H1 (cell line): ENCODE results near the gene AOAH. TPM values are rescaled to one million over a fixed set of nuclear protein-coding genes. Genes with fewer than 3 reads are reported as not detected.

Source experiments
- CTCF ChIA-PET: fragments of 300-600 bp; sonication (Branson Sonifier 250); formaldehyde crosslinking; loops from one replicate; lab custom pipeline; 2021; ENCODE audit not compliant: partially characterized antibody; lab: Charles Lee
- POLR2A ChIA-PET: fragments of 300-600 bp; sonication (Branson Sonifier 250); formaldehyde crosslinking; loops from one replicate; lab custom pipeline; 2021; ENCODE audit warnings: inconsistent platforms; ENCODE audit not compliant: partially characterized antibody; lab: Charles Lee
- DNase-seq, 2 experiments: peaks; one replicate each; pipeline versions ENCODE4 v3.0.0 to v3.0.0-alpha.2; 2010 to 2022; ENCODE audit warnings: low spot score in 2 of 2, low read depth in 1 of 2, mixed read lengths in 1 of 2
- FAIRE-seq: peaks from 2 replicates; lab custom pipeline; 2011; peaks lifted over from hg19 to GRCh38; lab: Jason Lieb, UNC
- H2AFZ ChIP-seq: 2 replicates; pipeline ENCODE4 v1.8.1; 2012; ENCODE audit warnings: low read length, inconsistent platforms
- H2AK5ac ChIP-seq: 2 replicates; pipeline ENCODE4 v1.6.1; 2013; ENCODE audit warnings: low read depth, low read length
- H2BK120ac ChIP-seq: replicated peaks from 2 replicates; pipeline ENCODE3; 2013; ENCODE audit warnings: low read depth, low read length, inconsistent platforms
- H2BK12ac ChIP-seq: 2 replicates; pipeline ENCODE4 v1.6.1; 2013; ENCODE audit warnings: low read depth, low read length
- H2BK15ac ChIP-seq: 2 replicates; pipeline ENCODE4 v1.6.1; 2013; ENCODE audit warnings: low read length
- H2BK20ac ChIP-seq: 2 replicates; pipeline ENCODE4 v1.6.1; 2013; ENCODE audit warnings: low read length
- H2BK5ac ChIP-seq: 2 replicates; pipeline ENCODE4 v1.6.1; 2013; ENCODE audit warnings: low read depth, low read length
- H3K14ac ChIP-seq: 2 replicates; pipeline ENCODE4 v1.6.1; 2013; ENCODE audit warnings: inconsistent platforms; ENCODE audit not compliant: insufficient read length
- H3K18ac ChIP-seq: 2 replicates; pipeline ENCODE4 v1.6.1; 2013; ENCODE audit warnings: low read length; ENCODE audit errors: extremely low read depth
- H3K23ac ChIP-seq: 2 replicates; pipeline ENCODE4 v1.6.1; 2013; ENCODE audit warnings: inconsistent platforms; ENCODE audit not compliant: insufficient read length
- H3K23me2 ChIP-seq: 2 replicates; pipeline ENCODE4 v1.6.1; 2013; ENCODE audit warnings: low read depth, low read length
- H3K27ac ChIP-seq: 2 replicates; pipeline ENCODE4 v1.6.1; 2011; ENCODE audit warnings: low read depth, low read length, inconsistent platforms
- H3K27me3 ChIP-seq, 4 experiments: replicated peaks in 1 of 4; 1 replicate in 1 of 4; 2 replicates in 3 of 4; pipeline versions ENCODE4 v1.6.1 to v1.8.1; 2011 to 2013; ENCODE audit warnings: low read length in 3 of 4, mild to moderate bottlenecking in 3 of 4, inconsistent platforms in 2 of 4, mixed read lengths in 2 of 4, moderate library complexity in 1 of 4; ENCODE audit not compliant: control insufficient read depth in 3 of 4, insufficient read depth in 3 of 4; ENCODE audit errors: extremely low read depth in 1 of 4
- H3K36me3 ChIP-seq, 4 experiments: 2 replicates each; pipeline versions ENCODE4 v1.6.1 to v1.8.1; 2011 to 2013; ENCODE audit warnings: mild to moderate bottlenecking in 4 of 4, low read length in 3 of 4, moderate library complexity in 2 of 4, control low read depth in 1 of 4, inconsistent platforms in 1 of 4; ENCODE audit not compliant: insufficient read depth in 4 of 4, control insufficient read depth in 2 of 4
- H3K4ac ChIP-seq: replicated peaks from 2 replicates; pipeline ENCODE3; 2013; ENCODE audit warnings: low read length, low read depth, mixed read lengths, inconsistent platforms; ENCODE audit not compliant: insufficient read length
- H3K4me1 ChIP-seq, 4 experiments: replicated peaks in 1 of 4; 1 replicate in 1 of 4; 2 replicates in 3 of 4; pipeline versions ENCODE4 v1.6.1 to v1.8.1; 2011 to 2013; ENCODE audit warnings: low read length in 3 of 4, inconsistent platforms in 2 of 4, mixed read lengths in 1 of 4; ENCODE audit not compliant: insufficient read depth in 4 of 4, control insufficient read depth in 3 of 4
- H3K4me2 ChIP-seq, 2 experiments: 2 replicates each; pipeline versions ENCODE4 v1.6.1 to v1.8.1; 2011 to 2013; ENCODE audit warnings: low read depth in 2 of 2, low read length in 2 of 2, control low read depth in 1 of 2, inconsistent platforms in 1 of 2, mild to moderate bottlenecking in 1 of 2; ENCODE audit not compliant: insufficient read depth in 1 of 2
- H3K4me3 ChIP-seq, 4 experiments: fragments of 200-600, 300-600 bp in 1 of 4; sonication (generic), shearing (Covaris generic), sonication (Bioruptor Twin) in 1 of 4; 2 replicates each; pipeline versions ENCODE4 v1.5.1 to v1.8.1; 2011 to 2016; ENCODE audit warnings: low read length in 4 of 4, low read depth in 3 of 4, control low read depth in 2 of 4, inconsistent platforms in 2 of 4, mild to moderate bottlenecking in 2 of 4, mixed read lengths in 1 of 4, moderate library complexity in 1 of 4; ENCODE audit not compliant: insufficient read depth in 2 of 4; ENCODE audit errors: extremely low read depth in 1 of 4
- H3K56ac ChIP-seq: replicated peaks from 2 replicates; pipeline ENCODE3; 2013; ENCODE audit warnings: low read depth, mild to moderate bottlenecking, mixed read lengths, low read length, inconsistent platforms; ENCODE audit not compliant: insufficient read length
- H3K79me1 ChIP-seq: 2 replicates; pipeline ENCODE4 v1.6.1; 2013; ENCODE audit warnings: low read depth, low read length, control low read depth
- H3K79me2 ChIP-seq, 2 experiments: 2 replicates each; pipeline versions ENCODE4 v1.6.1 to v1.8.1; 2012 to 2013; ENCODE audit warnings: low read length in 2 of 2, mild to moderate bottlenecking in 2 of 2, inconsistent platforms in 1 of 2; ENCODE audit not compliant: insufficient read depth in 2 of 2, control insufficient read depth in 1 of 2
- H3K9ac ChIP-seq, 4 experiments: replicated peaks in 1 of 4; 1 replicate in 1 of 4; 2 replicates in 3 of 4; pipeline versions ENCODE4 v1.6.1 to v1.8.1; 2011 to 2013; ENCODE audit warnings: low read depth in 3 of 4, low read length in 3 of 4, control low read depth in 2 of 4, mild to moderate bottlenecking in 2 of 4, moderate library complexity in 2 of 4, inconsistent platforms in 1 of 4; ENCODE audit errors: extremely low read depth in 1 of 4
- H3K9me3 ChIP-seq, 2 experiments: 2 replicates each; pipeline versions ENCODE4 v1.6.1 to v1.8.1; 2012 to 2013; ENCODE audit warnings: mild to moderate bottlenecking in 2 of 2, moderate library complexity in 2 of 2, control low read depth in 1 of 2, inconsistent platforms in 1 of 2, low read depth in 1 of 2, low read length in 1 of 2, mixed read lengths in 1 of 2; ENCODE audit not compliant: insufficient read depth in 2 of 2
- H4K20me1 ChIP-seq, 2 experiments: replicated peaks in 1 of 2; 2 replicates each; pipeline versions ENCODE3 to v1.8.1; 2011 to 2013; ENCODE audit warnings: inconsistent platforms in 2 of 2, low read length in 2 of 2, mild to moderate bottlenecking in 1 of 2; ENCODE audit not compliant: insufficient read depth in 2 of 2, control insufficient read depth in 1 of 2
- H4K5ac ChIP-seq: 2 replicates; pipeline ENCODE4 v1.6.1; 2013; ENCODE audit warnings: low read length, low read depth, mixed read lengths, inconsistent platforms; ENCODE audit not compliant: insufficient read length
- H4K8ac ChIP-seq: 2 replicates; pipeline ENCODE4 v1.8.0; 2013; ENCODE audit warnings: mild to moderate bottlenecking, moderate library complexity, low read length, inconsistent platforms; ENCODE audit not compliant: insufficient read depth; ENCODE audit errors: extremely low read depth
- H4K91ac ChIP-seq: replicated peaks from 2 replicates; pipeline ENCODE3; 2013; ENCODE audit warnings: low read length, mixed read lengths, inconsistent platforms; ENCODE audit not compliant: insufficient read length
- ATF2 ChIP-seq: IDR thresholded peaks from 2 replicates; pipeline ENCODE4 v1.6.1; 2012; ENCODE audit warnings: low read length, inconsistent platforms
- BRCA1 ChIP-seq: IDR thresholded peaks from 2 replicates; pipeline ENCODE4 v1.6.1; 2012; ENCODE audit warnings: low read depth, low read length, improper control_type of control experiment
- CEBPB ChIP-seq: IDR thresholded peaks from 2 replicates; pipeline ENCODE4 v1.6.1; 2012; ENCODE audit warnings: low read depth, low read length
- CTBP2 ChIP-seq: IDR thresholded peaks from 2 replicates; pipeline ENCODE4 v1.7.0; 2011; ENCODE audit warnings: borderline replicate concordance, mild to moderate bottlenecking, moderate library complexity, mixed read lengths, low read length; ENCODE audit not compliant: insufficient read depth, insufficient read length
- FOSL1 ChIP-seq: IDR thresholded peaks from 2 replicates; pipeline ENCODE4 v1.6.1; 2011; ENCODE audit warnings: mild to moderate bottlenecking, low read depth, low read length, moderate library complexity; ENCODE audit not compliant: insufficient read depth
- POLR2A ChIP-seq, 2 experiments: IDR thresholded peaks; 1 replicate in 1 of 2; 2 replicates in 1 of 2; pipeline ENCODE4 v1.6.1; 2011; ENCODE audit warnings: low read depth in 2 of 2, low read length in 2 of 2, mild to moderate bottlenecking in 2 of 2; ENCODE audit errors: control extremely low read depth in 1 of 2
- SUZ12 ChIP-seq: fragments of 200-600 bp; sonication (generic); IDR thresholded peaks from 2 replicates; pipeline ENCODE4 v1.6.1; 2012; ENCODE audit warnings: mild to moderate bottlenecking, inconsistent platforms, low read length, moderate library complexity, mixed read lengths
- TAF7 ChIP-seq: optimal IDR thresholded peaks from 2 replicates; pipeline ENCODE3; 2011; ENCODE audit warnings: low read depth, mild to moderate bottlenecking, inconsistent platforms, low read length, moderate library complexity, borderline replicate concordance
- WGBS, 2 experiments: shearing (Covaris generic) in 1 of 2; methylation state at CpG; one replicate each; pipeline versions ENCODE4 v1.1.6 to v1.1.7; 2013 to 2015; ENCODE audit warnings: low lambda C conversion rate in 2 of 2, mixed read lengths in 2 of 2, inconsistent platforms in 1 of 2, low coverage in 1 of 2, missing lambda C conversion rate in 1 of 2; ENCODE audit not compliant: insufficient replicate concordance in 2 of 2, insufficient coverage in 1 of 2, insufficient read length in 1 of 2; ENCODE audit errors: extremely low coverage in 1 of 2, missing lambda C conversion rate in 1 of 2; 5-methylcytosine and 5-hydroxymethylcytosine counted together
- polyA plus RNA-seq, 7 experiments: library from polyadenylated mRNA; depleted of rRNA in 3 of 7; stranded (reverse) in 5 of 7; unstranded in 2 of 7; fragments of >200 nt in 5 of 7; fragments of 200-250 nt in 2 of 7; gene quantifications; 1 replicate in 5 of 7; 2 replicates in 1 of 7; 4 replicates in 1 of 7; pipeline versions ENCODE4 v1.2.1 to v1.2.3, GENCODE V29; 2011 to 2013; ENCODE audit warnings: missing spikeins in 2 of 7, mixed read lengths in 2 of 7
- total RNA-seq: library from RNA; stranded (reverse); fragmentation: NEBNext Ultra II Directional; extraction: Animal tissue kit (Norgen Biotek cat#: 25700); gene quantifications from 2 replicates; pipeline ENCODE4 v1.2.1, GENCODE V29; 2021
- TF ChIP-seq, protein P1 (sequence below): IDR thresholded peaks from 2 replicates; pipeline ENCODE4 v1.6.1; 2011; ENCODE audit warnings: low read length, improper control_type of control experiment
- TF ChIP-seq, protein P2 (sequence below): IDR thresholded peaks from 2 replicates; pipeline ENCODE4 v1.6.1; 2011; ENCODE audit warnings: low read depth, mild to moderate bottlenecking, low read length; ENCODE audit not compliant: insufficient read depth

Gene AOAH
- total and polyA plus RNA-seq, 2 of the 8 experiments (the other 6 are each of a cell fraction or from before 2014, with no cell fraction given): 0.08 TPM; not detected in 1

DNA sequence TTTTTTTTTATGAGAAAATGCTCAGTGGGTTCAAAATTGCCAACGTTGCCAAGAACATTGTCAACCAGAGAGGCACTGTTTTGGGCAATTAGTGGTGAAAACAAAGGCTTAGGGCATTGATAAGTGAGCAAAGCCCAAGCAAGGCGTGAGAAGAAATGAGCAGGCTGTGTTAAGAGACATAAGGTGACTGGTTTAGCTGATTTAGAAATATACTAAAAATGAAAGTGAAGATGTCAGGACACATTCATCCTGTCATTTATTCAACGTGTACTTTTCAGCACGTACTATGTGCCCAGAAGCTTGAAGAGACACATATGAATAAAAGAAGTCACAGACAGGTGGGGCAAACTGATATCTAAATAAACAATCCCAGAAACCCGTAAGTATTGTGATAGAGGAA, 31.8 kb downstream of the AOAH start:
- H4K91ac ChIP-seq: no peak overlapping the region
- no peak overlapping the region for H3K4ac ChIP-seq
- no peak overlapping the region for H3K27ac ChIP-seq
- no peaks in the 10 kb centered on the region for H3K36me3 ChIP-seq
- ChIA-PET POLR2A (interaction anchor here (0.7 kb wide), 1 partner anchor 33 kb away, joined by 3 read pairs; no protein-coding TSS in a partner anchor), CTCF (interaction anchor here (0.7 to 1.0 kb wide), 2 partner anchors 218 to 468 kb away, joined by 3 read pairs; no protein-coding TSS in a partner anchor)
- no peak overlapping the region for H3K56ac ChIP-seq
- H3K27me3 ChIP-seq: no peaks in the 10 kb centered on the region; a peak in 1 of 7 replicates
- no peak overlapping the region for H2BK5ac ChIP-seq
- WGBS, 2 experiments: 79% methylated on average over 5 of the region's 5 CpGs; no CpG with 5 or more reads in 1 of the 2 experiments
- H3K4me2 ChIP-seq: no peak overlapping the region
- H4K5ac ChIP-seq: no peak overlapping the region
- no peak overlapping the region for H4K8ac ChIP-seq
- no peak overlapping the region for H2BK120ac ChIP-seq
- H3K18ac ChIP-seq: no peak overlapping the region
- FAIRE-seq (no peak), DNase-seq (no peak)
- no peak overlapping the region for H3K23ac ChIP-seq
- no peak overlapping the region for H2BK20ac ChIP-seq
- H2BK15ac ChIP-seq: no peak overlapping the region
- no peak overlapping the region for H3K4me3 ChIP-seq
- no peak overlapping the region for H3K14ac ChIP-seq
- H2AK5ac ChIP-seq: no peak overlapping the region
- no peaks in the 10 kb centered on the region for H4K20me1 ChIP-seq
- H3K79me2 ChIP-seq: no peaks in the 10 kb centered on the region
- no peak overlapping the region for H3K9ac ChIP-seq
- no peak overlapping the region for H2AFZ ChIP-seq
- H3K79me1 ChIP-seq: no peaks in the 10 kb centered on the region
- no peaks in the 10 kb centered on the region for H3K9me3 ChIP-seq
- H2BK12ac ChIP-seq: no peak overlapping the region
- H3K23me2 ChIP-seq: peaks cover 2% of the 10 kb centered on the region; the same call in 1 of the 2 replicates
- no peaks in the 10 kb centered on the region for H3K4me1 ChIP-seq
- TF ChIP-seq ATF2 (no peak), POLR2A (IDR thresholded peaks at IDR 0.05; ENCODE audit: control extremely low read depth in 1 of 2, low read depth in 2 of 2, low read length in 2 of 2) (no peak), TAF7 (no peak), SUZ12 (no peak), FOSL1 (no peak), CTBP2 (no peak), BRCA1 (no peak), CEBPB (no peak)
- TF ChIP-seq, protein P1, sequence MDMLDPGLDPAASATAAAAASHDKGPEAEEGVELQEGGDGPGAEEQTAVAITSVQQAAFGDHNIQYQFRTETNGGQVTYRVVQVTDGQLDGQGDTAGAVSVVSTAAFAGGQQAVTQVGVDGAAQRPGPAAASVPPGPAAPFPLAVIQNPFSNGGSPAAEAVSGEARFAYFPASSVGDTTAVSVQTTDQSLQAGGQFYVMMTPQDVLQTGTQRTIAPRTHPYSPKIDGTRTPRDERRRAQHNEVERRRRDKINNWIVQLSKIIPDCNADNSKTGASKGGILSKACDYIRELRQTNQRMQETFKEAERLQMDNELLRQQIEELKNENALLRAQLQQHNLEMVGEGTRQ: no peak
- TF ChIP-seq, protein P2, sequence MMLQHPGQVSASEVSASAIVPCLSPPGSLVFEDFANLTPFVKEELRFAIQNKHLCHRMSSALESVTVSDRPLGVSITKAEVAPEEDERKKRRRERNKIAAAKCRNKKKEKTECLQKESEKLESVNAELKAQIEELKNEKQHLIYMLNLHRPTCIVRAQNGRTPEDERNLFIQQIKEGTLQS: no peak
